HFFc6 (cell line): ENCODE results near the gene PPP1R8. TPM values are rescaled to one million over a fixed set of nuclear protein-coding genes. Genes with fewer than 3 reads are reported as not detected.

Source experiments
- DNase-seq: peaks from one replicate; pipeline ENCODE4 v3.0.0-alpha.2; 2018
- H3K27ac Mint-ChIP-seq: 2 replicates; pipeline ENCODE4 v1.8.0; 2020; ENCODE audit warnings: mild to moderate bottlenecking, mixed read lengths
- H3K27me3 Mint-ChIP-seq: 2 replicates; pipeline ENCODE4 v1.8.0; 2021; ENCODE audit warnings: mild to moderate bottlenecking, moderate library complexity, mixed read lengths; ENCODE audit not compliant: insufficient read depth
- H3K36me3 Mint-ChIP-seq: 2 replicates; pipeline ENCODE4 v1.8.0; 2021; ENCODE audit warnings: low read depth, mixed read lengths
- H3K4me1 Mint-ChIP-seq: 2 replicates; pipeline ENCODE4 v1.8.0; 2020; ENCODE audit warnings: low read depth, mixed read lengths
- H3K4me3 Mint-ChIP-seq: 2 replicates; pipeline ENCODE4 v1.8.0; 2020; ENCODE audit warnings: mild to moderate bottlenecking, moderate library complexity, mixed read lengths
- H3K9me3 Mint-ChIP-seq: 2 replicates; pipeline ENCODE4 v1.8.0; 2020; ENCODE audit warnings: mild to moderate bottlenecking, mixed read lengths
- CTCF ChIP-seq: fragments of 200-600 bp; sonication (generic); IDR thresholded peaks from 2 replicates; pipeline ENCODE4 v1.5.0; 2021; ENCODE audit warnings: antibody characterized with exemption, mild to moderate bottlenecking
- total RNA-seq, 6 experiments: library from RNA; stranded (reverse); fragmentation: NEBNext Ultra II Directional; extraction: Animal tissue kit (Norgen Biotek cat#: 25700); gene quantifications; 2 replicates in 1 of 6; 3 replicates in 5 of 6; pipeline ENCODE4 v1.2.3, GENCODE V29; 2021

The PPP1R8 gene
- total RNA-seq, 6 experiments from 2014 or later, result 38.1 to 45.3 (median 39.1) TPM

GRCh38 chr1:27879374-27880082 is 48.9 kb downstream of the PPP1R8 start:
- TF ChIP-seq CTCF, result no peak
- Mint-ChIP-seq H3K36me3 (no peaks in the 10 kb centered on the region), H3K9me3 (no peaks in the 10 kb centered on the region), H3K4me1 (peaks cover 11% of the 10 kb centered on the region), H3K4me3 (no peak overlapping the region), H3K27ac (no peak overlapping the region), H3K27me3 (peaks cover 2% of the 10 kb centered on the region; the same call in 1 of the 2 replicates)
- DNase-seq, result no peak

- Mint-ChIP-seq H3K9me3 (no peaks in the 10 kb centered on the region), H3K36me3 (no peaks in the 10 kb centered on the region), H3K27me3 (no peaks in the 10 kb centered on the region), H3K27ac (no peak overlapping the region), H3K4me3 (no peak overlapping the region), H3K4me1 (no peaks in the 10 kb centered on the region)
- TF ChIP-seq CTCF, result no peak
- no peak for DNase-seq
Measured at GRCh38 chr1:27882543-27882903, 51.9 kb downstream of the PPP1R8 start.

- Mint-ChIP-seq H3K4me1 (no peaks in the 10 kb centered on the region), H3K27ac (no peak overlapping the region), H3K27me3 (no peaks in the 10 kb centered on the region), H3K9me3 (no peaks in the 10 kb centered on the region), H3K4me3 (no peak overlapping the region), H3K36me3 (no peaks in the 10 kb centered on the region)
- no peak for DNase-seq
- no peak for TF ChIP-seq CTCF
Measured at GRCh38 chr1:27883536-27883935, 53.0 kb downstream of the PPP1R8 start.

GRCh38 chr1:27884006-27884954 is 53.7 kb downstream of the PPP1R8 start:
- H3K36me3 Mint-ChIP-seq, result no peaks in the 10 kb centered on the region
- no peak for DNase-seq
- H3K27ac Mint-ChIP-seq, result no peak overlapping the region
- H3K9me3 Mint-ChIP-seq, result no peaks in the 10 kb centered on the region
- TF ChIP-seq CTCF, result no peak
- no peaks in the 10 kb centered on the region for H3K27me3 Mint-ChIP-seq
- no peak overlapping the region for H3K4me3 Mint-ChIP-seq
- H3K4me1 Mint-ChIP-seq, result no peaks in the 10 kb centered on the region

- H3K27me3 Mint-ChIP-seq, result no peaks in the 10 kb centered on the region
- no peaks in the 10 kb centered on the region for H3K4me1 Mint-ChIP-seq
- no peak overlapping the region for H3K4me3 Mint-ChIP-seq
- TF ChIP-seq CTCF, result no peak
- H3K9me3 Mint-ChIP-seq, result no peaks in the 10 kb centered on the region
- H3K27ac Mint-ChIP-seq, result no peak overlapping the region
- no peaks in the 10 kb centered on the region for H3K36me3 Mint-ChIP-seq
- DNase-seq, result no peak
Measured at GRCh38 chr1:27885114-27885528, 54.5 kb downstream of the PPP1R8 start.
